ENCODE measurements around the gene SLC1A7.

Gene SLC1A7

GRCh38 chr1:53122961-53123413, 19.5 kb downstream of the SLC1A7 start:
- Histone ChIP-seq H2AFZ (ENCODE audit: low read depth, low read length, severe bottlenecking) (no peak overlapping the region), H3K27ac (ENCODE audit: low read depth, low read length) (no peak overlapping the region), H4K20me1 (ENCODE audit: low read depth, low read length) (no peaks in the 10 kb centered on the region), H3K4me3 (ENCODE audit: insufficient read depth, low read length, poor library complexity, severe bottlenecking) (no peak overlapping the region), H3K27me3 (ENCODE audit: low read length) (no peaks in the 10 kb centered on the region), H3K79me2 (ENCODE audit: insufficient read depth, low read length) (no peaks in the 10 kb centered on the region), H3K9me2 (replicated peaks; ENCODE audit: insufficient read depth, low read length) (no peaks in the 10 kb centered on the region), H3K36me3 (ENCODE audit: low read length) (no peaks in the 10 kb centered on the region), H3K4me2 (ENCODE audit: low read depth, low read length, poor library complexity, severe bottlenecking) (no peak overlapping the region), H3K9me3 (ENCODE audit: insufficient read depth, low read length) (no peaks in the 10 kb centered on the region), H3F3A (ENCODE audit: insufficient read depth) (no peaks in the 10 kb centered on the region), H3K9ac (ENCODE audit: low read length) (no peak overlapping the region)
- TF ChIP-seq, protein P1, sequence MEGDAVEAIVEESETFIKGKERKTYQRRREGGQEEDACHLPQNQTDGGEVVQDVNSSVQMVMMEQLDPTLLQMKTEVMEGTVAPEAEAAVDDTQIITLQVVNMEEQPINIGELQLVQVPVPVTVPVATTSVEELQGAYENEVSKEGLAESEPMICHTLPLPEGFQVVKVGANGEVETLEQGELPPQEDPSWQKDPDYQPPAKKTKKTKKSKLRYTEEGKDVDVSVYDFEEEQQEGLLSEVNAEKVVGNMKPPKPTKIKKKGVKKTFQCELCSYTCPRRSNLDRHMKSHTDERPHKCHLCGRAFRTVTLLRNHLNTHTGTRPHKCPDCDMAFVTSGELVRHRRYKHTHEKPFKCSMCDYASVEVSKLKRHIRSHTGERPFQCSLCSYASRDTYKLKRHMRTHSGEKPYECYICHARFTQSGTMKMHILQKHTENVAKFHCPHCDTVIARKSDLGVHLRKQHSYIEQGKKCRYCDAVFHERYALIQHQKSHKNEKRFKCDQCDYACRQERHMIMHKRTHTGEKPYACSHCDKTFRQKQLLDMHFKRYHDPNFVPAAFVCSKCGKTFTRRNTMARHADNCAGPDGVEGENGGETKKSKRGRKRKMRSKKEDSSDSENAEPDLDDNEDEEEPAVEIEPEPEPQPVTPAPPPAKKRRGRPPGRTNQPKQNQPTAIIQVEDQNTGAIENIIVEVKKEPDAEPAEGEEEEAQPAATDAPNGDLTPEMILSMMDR (IDR thresholded peaks at IDR 0.05; ENCODE audit: insufficient read depth, low read length, poor library complexity, severe bottlenecking) = no peak
- TF ChIP-seq EZH2phosphoT487 (conservative IDR thresholded peaks at IDR 0.05; ENCODE audit: low read length) = no peak

DNA sequence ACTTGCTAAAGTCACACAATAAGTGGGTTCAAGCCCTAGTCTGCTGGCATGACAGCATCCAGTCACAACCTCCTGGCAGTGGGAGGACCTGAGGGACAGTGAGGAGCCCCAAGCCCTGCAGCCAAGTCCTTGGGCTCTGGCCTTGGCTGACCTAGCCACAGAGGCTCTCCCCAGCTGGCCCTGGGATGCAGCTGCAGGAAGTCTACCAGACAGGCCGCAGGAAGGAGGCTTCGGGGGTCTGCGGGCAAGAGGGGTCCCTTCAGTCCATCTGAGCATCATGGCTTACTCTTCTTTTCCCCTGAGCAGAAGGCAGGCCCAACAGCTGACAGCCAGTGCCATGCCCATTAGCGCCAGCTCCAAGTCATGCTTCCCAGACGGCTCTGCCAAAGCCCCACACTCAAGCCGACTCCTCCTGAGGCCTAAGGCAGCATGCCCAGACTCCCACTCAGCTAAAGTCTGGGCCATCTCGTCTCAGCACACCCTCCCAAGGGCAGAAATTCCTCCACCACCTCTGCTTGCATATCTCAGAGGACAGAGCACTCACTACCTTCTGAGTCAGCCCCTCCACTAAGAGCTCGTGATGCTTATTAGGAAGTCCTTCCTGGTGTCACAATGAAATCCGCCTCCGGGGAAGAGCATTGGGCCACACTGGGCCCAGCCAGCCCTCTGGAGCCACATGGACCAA, 20.1 kb downstream of the SLC1A7 start:
- no peak overlapping the region for H3K4me2 ChIP-seq (ENCODE audit: low read depth, low read length, poor library complexity, severe bottlenecking)
- H3F3A ChIP-seq (ENCODE audit: insufficient read depth) = no peaks in the 10 kb centered on the region
- TF ChIP-seq, protein P1 (IDR thresholded peaks at IDR 0.05; ENCODE audit: insufficient read depth, low read length, poor library complexity, severe bottlenecking) = no peak
- no peak for TF ChIP-seq EZH2phosphoT487 (conservative IDR thresholded peaks at IDR 0.05; ENCODE audit: low read length)
- no peaks in the 10 kb centered on the region for H3K9me3 ChIP-seq (ENCODE audit: insufficient read depth, low read length)
- H3K27me3 ChIP-seq (ENCODE audit: low read length) = no peaks in the 10 kb centered on the region
- no peaks in the 10 kb centered on the region for H3K79me2 ChIP-seq (ENCODE audit: insufficient read depth, low read length)
- no peak overlapping the region for H3K9ac ChIP-seq (ENCODE audit: low read length)
- H3K4me3 ChIP-seq (ENCODE audit: insufficient read depth, low read length, poor library complexity, severe bottlenecking) = no peak overlapping the region
- no peaks in the 10 kb centered on the region for H4K20me1 ChIP-seq (ENCODE audit: low read depth, low read length)
- no peak overlapping the region for H2AFZ ChIP-seq (ENCODE audit: low read depth, low read length, severe bottlenecking)
- no peak overlapping the region for H3K27ac ChIP-seq (ENCODE audit: low read depth, low read length)
- H3K9me2 ChIP-seq (replicated peaks; ENCODE audit: insufficient read depth, low read length) = no peaks in the 10 kb centered on the region
- no peaks in the 10 kb centered on the region for H3K36me3 ChIP-seq (ENCODE audit: low read length)

DNA sequence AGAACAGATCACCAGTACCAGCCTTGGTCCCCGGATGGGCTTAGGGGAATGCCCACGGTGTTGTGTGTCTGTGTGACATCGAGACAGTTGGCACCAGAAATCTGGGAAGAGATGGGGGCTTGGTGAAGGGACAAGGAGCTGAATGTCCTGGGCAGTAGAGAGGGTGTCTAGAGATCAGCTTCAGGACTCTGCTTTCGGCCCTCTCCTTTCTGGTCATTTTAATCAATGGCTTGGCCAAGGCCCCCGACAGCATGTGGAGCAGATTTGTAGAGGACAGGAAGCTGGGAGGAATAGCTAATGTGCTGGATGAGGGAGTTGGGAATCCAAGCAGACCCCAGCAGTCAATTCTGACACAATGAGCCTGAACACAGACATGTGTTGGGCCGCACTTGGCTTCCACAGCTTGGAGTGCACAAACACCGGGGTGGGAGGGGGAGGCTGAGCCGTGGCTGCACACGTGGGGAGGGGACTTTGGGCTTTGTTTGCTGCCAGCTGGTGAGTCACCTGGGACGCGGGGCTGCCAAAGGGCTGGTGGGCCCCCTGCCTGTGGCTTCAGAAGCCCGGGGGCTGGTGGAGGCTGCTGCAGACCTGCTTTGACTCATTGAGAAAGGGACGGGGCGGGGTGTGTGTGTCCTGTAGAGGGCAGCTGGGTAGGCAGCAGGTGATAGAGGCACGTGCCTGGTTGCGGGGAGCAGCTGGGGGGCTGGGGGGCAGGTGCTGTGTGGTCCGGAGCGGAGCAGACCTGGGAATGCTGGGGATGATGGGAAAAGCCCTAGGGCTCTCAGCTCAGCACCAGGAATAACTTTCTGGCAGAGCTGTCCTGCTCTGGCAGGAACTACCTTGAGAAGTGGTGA, 20.9 kb downstream of the SLC1A7 start:
- no peak overlapping the region for H3K4me2 ChIP-seq (ENCODE audit: low read depth, low read length, poor library complexity, severe bottlenecking)
- no peaks in the 10 kb centered on the region for H3K9me3 ChIP-seq (ENCODE audit: insufficient read depth, low read length)
- H3K79me2 ChIP-seq (ENCODE audit: insufficient read depth, low read length) = no peaks in the 10 kb centered on the region
- no peak overlapping the region for H3K4me3 ChIP-seq (ENCODE audit: insufficient read depth, low read length, poor library complexity, severe bottlenecking)
- no peak overlapping the region for H3K9ac ChIP-seq (ENCODE audit: low read length)
- H3F3A ChIP-seq (ENCODE audit: insufficient read depth) = no peaks in the 10 kb centered on the region
- no peaks in the 10 kb centered on the region for H4K20me1 ChIP-seq (ENCODE audit: low read depth, low read length)
- H3K36me3 ChIP-seq (ENCODE audit: low read length) = no peaks in the 10 kb centered on the region
- H3K27me3 ChIP-seq (ENCODE audit: low read length) = no peaks in the 10 kb centered on the region
- TF ChIP-seq, protein P1 (IDR thresholded peaks at IDR 0.05; ENCODE audit: insufficient read depth, low read length, poor library complexity, severe bottlenecking) = no peak
- TF ChIP-seq EZH2phosphoT487 (conservative IDR thresholded peaks at IDR 0.05; ENCODE audit: low read length) = no peak
- no peaks in the 10 kb centered on the region for H3K9me2 ChIP-seq (replicated peaks; ENCODE audit: insufficient read depth, low read length)
- H3K27ac ChIP-seq (ENCODE audit: low read depth, low read length) = no peak overlapping the region
- no peak overlapping the region for H2AFZ ChIP-seq (ENCODE audit: low read depth, low read length, severe bottlenecking)
